Lower leg skin (tissue), 3 donors: ENCODE data around the gene NOMO2.
"Not testable (repeated sequence)": the region's sequence is repeated elsewhere in the genome, so short reads cannot be mapped to it uniquely, and the experiment has no call there.

Experiments
- CTCF ChIP-seq, 3 donors: fragments of 450-650 bp; IDR thresholded peaks; one replicate each; pipeline ENCODE4 v1.5.1; 2016; ENCODE audit warnings: antibody characterized with exemption in 3 of 3, mild to moderate bottlenecking in 3 of 3, moderate library complexity in 2 of 3
- POLR2A ChIP-seq, 2 donors: fragments of 450-650 bp; IDR thresholded peaks; one replicate each; pipeline ENCODE4 v1.6.1; 2016 to 2017; ENCODE audit warnings: antibody characterized with exemption in 2 of 2, mild to moderate bottlenecking in 1 of 2, moderate library complexity in 1 of 2

GRCh38 chr16:18531323-18531722 lies 30.6 kb downstream of the NOMO2 start:
- not testable (repeated sequence) for TF ChIP-seq CTCF, POLR2A (IDR thresholded peaks at IDR 0.05)
